ENCODE measurements around the gene TBX6. TPM values are rescaled to one million over a fixed set of nuclear protein-coding genes. Genes with fewer than 3 reads are reported as not detected.
"Not testable (repeated sequence)": the region's sequence is repeated elsewhere in the genome, so short reads cannot be mapped to it uniquely, and the experiment has no call there.

The TBX6 gene
- total RNA-seq, 1 donor from 2014 or later: 1.8 TPM

- no peaks in the 10 kb centered on the region for H3K9me3 Mint-ChIP-seq
- H3K4me1 Mint-ChIP-seq (ENCODE audit: low read depth): peaks cover 32% of the 10 kb centered on the region
- peaks cover 6% of the 10 kb centered on the region for H3K36me3 Mint-ChIP-seq (ENCODE audit: low read depth)
- intact Hi-C loops (cut with micrococcal nuclease): loop anchor here (5.0 kb wide), 1 partner anchor 287 kb away; the partner anchor contains the start of gene ZNF771
- H3K4me3 Mint-ChIP-seq: peak overlapping the region; percentile 42
- DNase-seq (ENCODE audit: low spot score): no peak
- peak overlapping the region; percentile 72 for H3K27ac Mint-ChIP-seq
- H3K27me3 Mint-ChIP-seq (ENCODE audit: insufficient read depth): no peaks in the 10 kb centered on the region
Observed at GRCh38 chr16:30120340-30121105, 28.8 kb upstream of the TBX6 start.

DNA sequence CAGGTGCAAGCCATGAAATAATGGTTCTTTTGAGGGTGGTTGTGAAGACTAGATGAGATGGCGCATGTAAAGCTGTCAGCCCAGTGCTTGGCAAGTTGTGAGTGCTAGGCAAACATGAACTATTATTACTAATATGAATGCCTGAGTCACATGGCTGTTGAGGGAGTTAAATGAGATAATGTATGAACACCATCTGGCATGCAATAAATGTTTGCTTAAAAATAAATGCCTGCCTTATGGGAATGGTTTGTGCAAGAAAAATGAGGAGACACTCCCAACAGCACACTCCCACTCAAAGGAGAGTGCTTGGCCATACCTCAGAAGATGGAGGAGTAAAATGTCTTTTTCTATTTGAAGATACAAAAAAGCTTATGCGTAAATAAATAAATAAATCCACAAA is 27.7 kb upstream of the TBX6 start:
- Mint-ChIP-seq H3K4me1 (ENCODE audit: low read depth) (peaks cover 28% of the 10 kb centered on the region), H3K27ac (no peak overlapping the region), H3K9me3 (no peaks in the 10 kb centered on the region), H3K27me3 (ENCODE audit: insufficient read depth) (no peaks in the 10 kb centered on the region), H3K4me3 (no peak overlapping the region), H3K36me3 (ENCODE audit: low read depth) (peaks cover 6% of the 10 kb centered on the region)
- intact Hi-C loops (cut with micrococcal nuclease): no loop called here
- no peak for DNase-seq (ENCODE audit: low spot score)

DNA sequence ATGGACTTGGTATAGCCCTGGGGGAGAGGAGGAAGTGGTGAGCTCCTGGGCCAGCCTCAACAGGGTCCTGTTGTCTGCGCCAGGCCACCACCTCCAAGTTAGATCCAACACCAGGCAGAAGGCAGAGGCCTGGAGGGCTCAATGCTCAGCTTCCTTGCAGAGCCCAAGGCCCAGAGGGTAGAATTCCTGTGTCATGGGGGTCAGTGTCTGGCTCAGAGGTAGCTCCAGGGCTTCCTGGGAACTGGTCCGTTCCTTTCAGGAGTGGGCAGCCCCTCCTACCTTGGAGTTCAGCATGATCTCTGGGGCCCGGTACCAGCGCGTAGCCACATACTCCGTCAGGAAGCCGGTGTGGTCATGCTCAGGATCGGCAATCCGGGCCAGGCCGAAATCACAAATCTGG is 26.0 kb upstream of the TBX6 start:
- intact Hi-C loops (cut with micrococcal nuclease): no loop called here
- Mint-ChIP-seq H3K36me3 (ENCODE audit: low read depth) (peaks cover 6% of the 10 kb centered on the region), H3K4me1 (ENCODE audit: low read depth) (peaks cover 22% of the 10 kb centered on the region), H3K27ac (no peak overlapping the region), H3K9me3 (no peaks in the 10 kb centered on the region), H3K27me3 (ENCODE audit: insufficient read depth) (no peaks in the 10 kb centered on the region), H3K4me3 (no peak overlapping the region)
- no peak for DNase-seq (ENCODE audit: low spot score)

GRCh38 chr16:30116291-30117207 is 24.8 kb upstream of the TBX6 start:
- H3K4me1 Mint-ChIP-seq (ENCODE audit: low read depth): peaks cover 16% of the 10 kb centered on the region
- H3K27me3 Mint-ChIP-seq (ENCODE audit: insufficient read depth): no peaks in the 10 kb centered on the region
- H3K27ac Mint-ChIP-seq: no peak overlapping the region
- no peaks in the 10 kb centered on the region for H3K9me3 Mint-ChIP-seq
- H3K4me3 Mint-ChIP-seq: no peak overlapping the region
- H3K36me3 Mint-ChIP-seq (ENCODE audit: low read depth): peaks cover 9% of the 10 kb centered on the region
- intact Hi-C loops (cut with micrococcal nuclease): no loop called here
- DNase-seq (ENCODE audit: low spot score): no peak

GRCh38 chr16:30115238-30115637 is 23.5 kb upstream of the TBX6 start:
- H3K27ac Mint-ChIP-seq: no peak overlapping the region
- peaks cover 3% of the 10 kb centered on the region for H3K4me1 Mint-ChIP-seq (ENCODE audit: low read depth)
- peaks cover 14% of the 10 kb centered on the region for H3K36me3 Mint-ChIP-seq (ENCODE audit: low read depth)
- H3K27me3 Mint-ChIP-seq (ENCODE audit: insufficient read depth): no peaks in the 10 kb centered on the region
- no peaks in the 10 kb centered on the region for H3K9me3 Mint-ChIP-seq
- no peak for DNase-seq (ENCODE audit: low spot score)
- H3K4me3 Mint-ChIP-seq: no peak overlapping the region
- intact Hi-C loops (cut with micrococcal nuclease): no loop called here

GRCh38 chr16:30114833-30115232 is 23.1 kb upstream of the TBX6 start:
- H3K27ac Mint-ChIP-seq; intact Hi-C loops (cut with micrococcal nuclease); DNase-seq (ENCODE audit: low spot score); H3K4me1 Mint-ChIP-seq (ENCODE audit: low read depth); H3K9me3 Mint-ChIP-seq; H3K4me3 Mint-ChIP-seq; H3K27me3 Mint-ChIP-seq (ENCODE audit: insufficient read depth): not testable (repeated sequence)
- H3K36me3 Mint-ChIP-seq (ENCODE audit: low read depth): peaks cover 14% of the 10 kb centered on the region

DNA sequence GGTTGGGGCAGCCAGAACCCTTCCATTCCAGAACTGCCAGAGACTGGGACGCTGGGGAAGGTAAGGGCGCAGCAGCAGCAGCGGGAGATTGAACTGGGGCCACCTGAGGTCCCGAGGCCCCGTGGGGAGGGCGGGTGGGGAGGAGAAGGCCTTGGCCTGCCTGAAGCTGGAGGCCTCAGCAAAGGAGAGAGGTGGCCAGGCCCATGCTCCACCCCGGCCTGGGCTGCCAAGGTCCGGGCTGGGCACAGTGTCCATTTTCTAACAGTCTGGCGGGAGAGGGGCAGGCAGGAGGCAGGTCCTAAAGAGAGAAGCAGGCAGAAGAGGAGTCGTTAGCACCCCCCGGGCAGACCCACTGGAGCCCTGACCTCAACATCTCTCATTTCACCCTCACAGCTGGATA is 22.7 kb upstream of the TBX6 start:
- DNase-seq (ENCODE audit: low spot score): no peak
- Mint-ChIP-seq H3K4me3 (no peak overlapping the region), H3K36me3 (ENCODE audit: low read depth) (peaks cover 13% of the 10 kb centered on the region), H3K4me1 (ENCODE audit: low read depth) (no peaks in the 10 kb centered on the region), H3K27ac (peak overlapping the region; percentile 40), H3K9me3 (no peaks in the 10 kb centered on the region), H3K27me3 (ENCODE audit: insufficient read depth) (no peaks in the 10 kb centered on the region)
- intact Hi-C loops (cut with micrococcal nuclease): no loop called here

DNA sequence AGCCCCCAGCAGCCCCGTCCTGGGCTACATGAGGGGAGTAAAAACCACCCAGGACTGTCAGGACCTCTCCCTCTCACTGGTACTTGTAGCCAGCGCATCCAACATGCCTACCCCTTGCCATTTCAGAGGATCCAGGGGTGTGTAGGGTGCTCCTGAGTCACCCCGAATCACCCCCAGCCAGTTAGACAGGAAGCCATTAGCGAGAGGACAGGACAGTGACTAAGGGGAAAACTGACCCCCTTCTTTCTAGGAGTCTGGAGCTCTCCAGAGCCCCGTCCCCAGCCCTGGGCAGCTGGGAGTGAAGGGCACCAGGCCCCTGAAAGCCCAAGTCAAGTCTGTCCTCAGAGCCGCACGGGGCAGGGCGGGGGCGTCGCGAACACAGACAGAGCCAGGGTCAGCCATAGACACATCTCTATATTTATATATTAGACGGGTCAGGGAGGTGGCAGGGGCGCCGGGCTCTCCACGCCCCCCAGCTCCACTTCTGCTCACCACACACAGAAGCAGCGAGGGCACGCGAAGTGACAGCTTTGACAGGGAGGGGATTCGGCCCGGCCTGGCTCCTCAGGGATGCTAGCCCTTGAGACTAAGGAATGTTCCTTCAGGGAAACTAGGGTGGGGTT is 22.1 kb upstream of the TBX6 start:
- Mint-ChIP-seq H3K27me3 (ENCODE audit: insufficient read depth) (no peaks in the 10 kb centered on the region), H3K9me3 (no peaks in the 10 kb centered on the region), H3K27ac (peak overlapping the region; percentile 40), H3K4me1 (ENCODE audit: low read depth) (no peaks in the 10 kb centered on the region), H3K4me3 (no peak overlapping the region), H3K36me3 (ENCODE audit: low read depth) (peaks cover 9% of the 10 kb centered on the region)
- intact Hi-C loops (cut with micrococcal nuclease): no loop called here
- no peak for DNase-seq (ENCODE audit: low spot score)

GRCh38 chr16:30113031-30113710 is 21.4 kb upstream of the TBX6 start, which contains the start of gene GDPD3:
Gene GDPD3 (minus strand): TSS chr16:30113537. CDS start chr16:30113478, 59 bp downstream.
- intact Hi-C loops (cut with micrococcal nuclease): no loop called here
- Mint-ChIP-seq H3K9me3 (no peaks in the 10 kb centered on the region), H3K4me3 (no peak within 1 kb of the TSS), H3K4me1 (ENCODE audit: low read depth) (no peaks in the 10 kb centered on the region), H3K27me3 (ENCODE audit: insufficient read depth) (no peaks in the 10 kb centered on the region), H3K27ac (peak within 1 kb of the TSS; percentile 40), H3K36me3 (ENCODE audit: low read depth) (peaks cover 9% of the 10 kb centered on the region)
- no peak for DNase-seq (ENCODE audit: low spot score)

DNA sequence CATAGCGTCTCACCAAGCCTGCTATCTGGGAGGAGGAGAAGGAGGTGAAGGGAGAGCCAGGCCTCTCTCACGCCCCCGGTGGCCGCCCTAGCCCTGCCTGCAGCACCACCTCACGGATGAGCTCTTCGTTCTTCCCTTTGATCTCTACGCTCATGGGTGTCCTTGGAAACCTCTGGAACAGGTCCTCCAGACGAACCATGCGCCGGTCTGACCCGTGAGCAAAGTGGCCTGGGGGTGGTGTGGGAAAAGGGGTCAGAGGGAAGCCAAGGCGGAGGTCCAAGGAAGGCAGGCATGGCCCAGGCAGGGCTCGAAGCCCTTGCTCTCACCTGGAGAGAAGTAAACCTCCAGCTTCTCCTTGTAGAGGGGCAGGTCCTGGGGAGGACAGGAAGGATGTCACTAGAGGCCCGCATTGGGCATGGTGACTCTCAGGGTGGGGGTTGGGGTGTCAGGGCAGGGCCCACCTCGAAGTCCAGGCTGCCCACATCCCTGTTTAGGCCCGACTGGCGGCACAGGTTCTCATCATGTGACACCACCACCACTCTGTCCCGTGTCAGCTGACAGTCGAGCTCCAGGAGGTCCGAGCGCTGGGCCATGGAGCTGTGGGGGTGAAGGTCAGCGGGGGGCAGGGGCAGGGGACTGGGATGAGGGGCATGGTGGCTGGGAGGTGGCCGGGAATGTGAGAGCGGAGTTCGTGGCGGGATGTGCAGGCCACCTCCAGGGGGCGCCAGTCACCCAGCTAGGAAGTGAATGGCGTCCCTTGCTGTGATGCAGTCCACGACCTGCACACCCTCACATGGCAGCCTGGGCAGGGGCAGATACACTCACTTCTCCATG is 20.7 kb upstream of the TBX6 start:
- intact Hi-C loops (cut with micrococcal nuclease): loop anchor here (1.0 kb wide), 1 partner anchor 20 kb away; no protein-coding TSS in a partner anchor
- Mint-ChIP-seq H3K36me3 (ENCODE audit: low read depth) (peaks cover 9% of the 10 kb centered on the region), H3K4me3 (no peak overlapping the region), H3K27me3 (ENCODE audit: insufficient read depth) (no peaks in the 10 kb centered on the region), H3K27ac (no peak overlapping the region), H3K9me3 (no peaks in the 10 kb centered on the region), H3K4me1 (ENCODE audit: low read depth) (no peaks in the 10 kb centered on the region)
- peak; percentile 45 for DNase-seq (ENCODE audit: low spot score)

DNA sequence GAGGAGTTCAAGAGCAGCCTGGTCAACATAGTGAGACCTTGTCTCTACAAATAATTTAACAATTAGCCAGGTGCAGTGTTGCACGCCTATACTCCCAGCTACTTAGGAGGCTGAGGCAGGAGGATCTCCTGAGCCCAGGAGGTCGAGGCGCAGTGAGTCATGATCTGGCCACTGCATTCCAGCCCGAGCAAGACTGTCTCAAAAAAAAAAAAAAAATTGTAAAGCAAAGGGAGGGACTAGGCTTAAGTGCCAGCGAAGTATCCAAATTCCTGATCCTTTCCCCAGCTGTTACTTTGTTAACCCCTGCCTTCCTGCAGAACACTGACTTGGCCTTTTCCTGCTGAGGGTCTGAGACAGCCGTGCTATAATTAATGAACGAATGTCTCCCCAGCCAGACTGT is 18.9 kb upstream of the TBX6 start:
- Mint-ChIP-seq H3K36me3 (ENCODE audit: low read depth) (peaks cover 14% of the 10 kb centered on the region), H3K9me3 (no peaks in the 10 kb centered on the region), H3K27me3 (ENCODE audit: insufficient read depth) (no peaks in the 10 kb centered on the region), H3K4me3 (no peak overlapping the region), H3K4me1 (ENCODE audit: low read depth) (no peaks in the 10 kb centered on the region), H3K27ac (peak overlapping the region; percentile 27)
- no peak for DNase-seq (ENCODE audit: low spot score)
- intact Hi-C loops (cut with micrococcal nuclease): no loop called here

Data from activated T-helper 1 cell treated with anti-CD3 and anti-CD28 coated beads, Interleukin-12 subunit alpha, Interleukin-12 subunit beta, Interleukin-2, Interleukin-4 antibody, amounts not matched to agents 30 ng/mL and 10 ng/mL and 1 ng/mL, durations not matched to agents 14 hours and 24 hours and 36 hours (primary cell).